Measurements from ENCODE around the gene IL10RB.

The IL10RB gene

DNA sequence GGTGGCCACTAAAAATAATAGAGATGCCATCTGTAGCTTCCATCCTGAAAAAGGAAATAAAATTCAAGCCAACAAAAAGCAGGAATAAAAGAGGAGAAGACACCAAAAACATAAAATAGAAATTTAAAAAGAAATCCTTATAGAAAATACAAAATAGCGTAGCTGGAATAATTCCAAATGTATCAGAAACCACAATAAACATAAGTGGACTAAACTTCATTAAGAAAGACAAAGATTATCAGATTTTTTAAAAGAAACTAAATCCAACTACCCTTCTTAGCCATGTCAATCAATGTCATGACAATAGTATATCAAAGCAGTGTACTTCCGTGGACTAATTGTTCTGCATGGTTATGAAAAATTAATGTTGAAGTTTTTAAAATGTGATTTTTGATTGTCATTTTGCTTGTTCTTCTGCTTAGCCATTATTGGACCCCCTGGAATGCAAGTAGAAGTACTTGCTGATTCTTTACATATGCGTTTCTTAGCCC lies 13.2 kb downstream of the IL10RB start:
- H3K27me3 ChIP-seq (ENCODE audit: insufficient read depth, low read depth): no peaks in the 10 kb centered on the region
- no peak overlapping the region for H3K4me2 ChIP-seq
- H4K20me1 ChIP-seq (ENCODE audit: insufficient read depth): no peaks in the 10 kb centered on the region
- H2AFZ ChIP-seq (ENCODE audit: low read depth): no peak overlapping the region
- no peaks in the 10 kb centered on the region for H3K36me3 ChIP-seq (ENCODE audit: insufficient read depth)
- no peak overlapping the region for H3K27ac ChIP-seq
- H3K4me1 ChIP-seq (ENCODE audit: low read depth, poor library complexity, severe bottlenecking): no peaks in the 10 kb centered on the region
- H3K79me2 ChIP-seq (ENCODE audit: insufficient read depth, low read depth): no peaks in the 10 kb centered on the region
- no peak overlapping the region for H3K4me3 ChIP-seq (IDR thresholded peaks at IDR 0.05; ENCODE audit: insufficient read depth, low read depth, low read length)
- H3K9ac ChIP-seq: no peak overlapping the region
- TF ChIP-seq, protein P1, sequence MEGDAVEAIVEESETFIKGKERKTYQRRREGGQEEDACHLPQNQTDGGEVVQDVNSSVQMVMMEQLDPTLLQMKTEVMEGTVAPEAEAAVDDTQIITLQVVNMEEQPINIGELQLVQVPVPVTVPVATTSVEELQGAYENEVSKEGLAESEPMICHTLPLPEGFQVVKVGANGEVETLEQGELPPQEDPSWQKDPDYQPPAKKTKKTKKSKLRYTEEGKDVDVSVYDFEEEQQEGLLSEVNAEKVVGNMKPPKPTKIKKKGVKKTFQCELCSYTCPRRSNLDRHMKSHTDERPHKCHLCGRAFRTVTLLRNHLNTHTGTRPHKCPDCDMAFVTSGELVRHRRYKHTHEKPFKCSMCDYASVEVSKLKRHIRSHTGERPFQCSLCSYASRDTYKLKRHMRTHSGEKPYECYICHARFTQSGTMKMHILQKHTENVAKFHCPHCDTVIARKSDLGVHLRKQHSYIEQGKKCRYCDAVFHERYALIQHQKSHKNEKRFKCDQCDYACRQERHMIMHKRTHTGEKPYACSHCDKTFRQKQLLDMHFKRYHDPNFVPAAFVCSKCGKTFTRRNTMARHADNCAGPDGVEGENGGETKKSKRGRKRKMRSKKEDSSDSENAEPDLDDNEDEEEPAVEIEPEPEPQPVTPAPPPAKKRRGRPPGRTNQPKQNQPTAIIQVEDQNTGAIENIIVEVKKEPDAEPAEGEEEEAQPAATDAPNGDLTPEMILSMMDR (conservative IDR thresholded peaks at IDR 0.05; ENCODE audit: low read depth, low read length): no peak

DNA sequence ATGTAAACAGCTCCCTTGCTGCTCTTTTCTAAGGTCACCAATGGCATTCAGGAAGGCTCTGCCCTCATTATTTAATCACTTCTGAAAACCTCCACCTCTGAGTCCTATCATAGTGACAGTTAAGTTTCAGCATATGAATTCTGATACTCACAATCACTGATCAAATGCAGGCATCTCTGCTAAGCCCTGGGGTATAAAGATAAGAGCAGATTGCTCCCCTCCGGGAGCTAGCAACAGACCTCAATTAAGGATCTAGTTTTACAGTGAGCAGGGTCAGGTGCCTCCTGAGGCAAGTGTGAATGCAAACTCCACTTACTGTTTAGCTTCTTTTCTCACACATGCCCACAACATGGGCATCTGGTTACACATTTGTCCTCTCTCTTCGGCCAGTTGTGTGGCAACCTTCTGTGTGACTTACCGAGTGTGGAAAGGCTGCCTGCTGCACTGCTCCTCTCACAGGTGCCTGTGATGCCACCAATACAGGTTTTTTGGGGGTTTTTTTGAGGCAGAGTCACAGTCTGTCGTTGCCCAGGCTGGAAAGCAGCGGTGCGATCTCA lies 15.0 kb downstream of the IL10RB start:
- no peak overlapping the region for H3K4me2 ChIP-seq
- no peak overlapping the region for H3K27ac ChIP-seq
- TF ChIP-seq, protein P1 (conservative IDR thresholded peaks at IDR 0.05; ENCODE audit: low read depth, low read length): no peak
- no peak overlapping the region for H3K9ac ChIP-seq
- no peaks in the 10 kb centered on the region for H3K36me3 ChIP-seq (ENCODE audit: insufficient read depth)
- no peaks in the 10 kb centered on the region for H3K79me2 ChIP-seq (ENCODE audit: insufficient read depth, low read depth)
- no peak overlapping the region for H2AFZ ChIP-seq (ENCODE audit: low read depth)
- H3K27me3 ChIP-seq (ENCODE audit: insufficient read depth, low read depth): no peaks in the 10 kb centered on the region
- no peak overlapping the region for H3K4me3 ChIP-seq (IDR thresholded peaks at IDR 0.05; ENCODE audit: insufficient read depth, low read depth, low read length)
- no peaks in the 10 kb centered on the region for H4K20me1 ChIP-seq (ENCODE audit: insufficient read depth)
- H3K4me1 ChIP-seq (ENCODE audit: low read depth, poor library complexity, severe bottlenecking): no peaks in the 10 kb centered on the region

DNA sequence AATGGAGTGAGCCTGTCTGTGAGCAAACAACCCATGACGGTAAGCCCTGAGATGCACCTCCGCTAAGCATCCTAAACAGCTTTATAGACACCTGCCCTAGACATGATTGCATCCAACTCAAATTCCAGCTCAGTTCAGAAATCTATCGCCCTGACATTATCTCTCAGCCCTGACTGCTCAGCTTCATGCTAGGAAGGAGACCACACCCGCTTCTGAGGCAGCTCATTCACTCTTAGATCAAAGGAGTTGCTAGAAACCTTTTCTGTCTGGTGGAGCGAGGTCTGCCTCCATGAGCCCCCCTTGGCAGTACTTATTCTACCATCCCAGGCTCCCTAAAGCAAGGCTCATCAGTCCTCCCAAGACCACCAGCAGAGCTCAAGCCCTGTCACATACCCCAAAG lies 17.0 kb downstream of the IL10RB start:
- Histone ChIP-seq H3K9ac (no peak overlapping the region), H3K4me3 (IDR thresholded peaks at IDR 0.05; ENCODE audit: insufficient read depth, low read depth, low read length) (no peak overlapping the region), H3K27me3 (ENCODE audit: insufficient read depth, low read depth) (no peaks in the 10 kb centered on the region), H2AFZ (ENCODE audit: low read depth) (no peak overlapping the region), H3K79me2 (ENCODE audit: insufficient read depth, low read depth) (no peaks in the 10 kb centered on the region), H3K4me2 (no peak overlapping the region), H3K36me3 (ENCODE audit: insufficient read depth) (no peaks in the 10 kb centered on the region), H3K4me1 (ENCODE audit: low read depth, poor library complexity, severe bottlenecking) (no peaks in the 10 kb centered on the region), H4K20me1 (ENCODE audit: insufficient read depth) (no peaks in the 10 kb centered on the region), H3K27ac (no peak overlapping the region)
- TF ChIP-seq, protein P1 (conservative IDR thresholded peaks at IDR 0.05; ENCODE audit: low read depth, low read length): no peak

DNA sequence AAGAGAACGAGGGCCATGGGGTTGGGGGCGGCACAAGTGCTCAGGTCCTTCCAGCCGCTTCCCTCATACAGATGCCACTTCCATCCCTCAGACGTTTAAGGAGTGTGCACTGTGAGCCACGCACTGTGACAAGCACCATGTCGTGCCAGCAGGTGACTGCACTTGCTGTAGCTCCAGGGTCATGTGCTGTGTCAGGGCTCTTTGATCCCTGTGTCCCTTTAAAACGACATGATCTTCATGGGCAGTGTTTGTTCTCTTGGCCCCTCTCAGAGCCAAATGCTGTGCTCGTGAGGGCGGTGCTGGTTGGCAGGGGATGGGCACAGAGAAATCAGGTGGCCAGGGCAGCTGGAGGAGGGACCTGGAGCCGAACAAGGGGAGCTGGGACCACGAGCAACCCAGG lies 19.9 kb downstream of the IL10RB start:
- Histone ChIP-seq H3K4me3 (IDR thresholded peaks at IDR 0.05; ENCODE audit: insufficient read depth, low read depth, low read length) (no peak overlapping the region), H3K36me3 (ENCODE audit: insufficient read depth) (no peaks in the 10 kb centered on the region), H3K4me1 (ENCODE audit: low read depth, poor library complexity, severe bottlenecking) (no peaks in the 10 kb centered on the region), H2AFZ (ENCODE audit: low read depth) (no peak overlapping the region), H3K79me2 (ENCODE audit: insufficient read depth, low read depth) (no peaks in the 10 kb centered on the region), H3K9ac (no peak overlapping the region), H3K27me3 (ENCODE audit: insufficient read depth, low read depth) (no peaks in the 10 kb centered on the region), H4K20me1 (ENCODE audit: insufficient read depth) (no peaks in the 10 kb centered on the region), H3K4me2 (no peak overlapping the region), H3K27ac (no peak overlapping the region)
- TF ChIP-seq, protein P1 (conservative IDR thresholded peaks at IDR 0.05; ENCODE audit: low read depth, low read length): no peak

All from KMS-11 (cell line).